ENCODE data around the gene SPIRE2.
"Not testable (repeated sequence)": the region's sequence is repeated elsewhere in the genome, so short reads cannot be mapped to it uniquely, and the experiment has no call there.

SPIRE2 gene

DNA sequence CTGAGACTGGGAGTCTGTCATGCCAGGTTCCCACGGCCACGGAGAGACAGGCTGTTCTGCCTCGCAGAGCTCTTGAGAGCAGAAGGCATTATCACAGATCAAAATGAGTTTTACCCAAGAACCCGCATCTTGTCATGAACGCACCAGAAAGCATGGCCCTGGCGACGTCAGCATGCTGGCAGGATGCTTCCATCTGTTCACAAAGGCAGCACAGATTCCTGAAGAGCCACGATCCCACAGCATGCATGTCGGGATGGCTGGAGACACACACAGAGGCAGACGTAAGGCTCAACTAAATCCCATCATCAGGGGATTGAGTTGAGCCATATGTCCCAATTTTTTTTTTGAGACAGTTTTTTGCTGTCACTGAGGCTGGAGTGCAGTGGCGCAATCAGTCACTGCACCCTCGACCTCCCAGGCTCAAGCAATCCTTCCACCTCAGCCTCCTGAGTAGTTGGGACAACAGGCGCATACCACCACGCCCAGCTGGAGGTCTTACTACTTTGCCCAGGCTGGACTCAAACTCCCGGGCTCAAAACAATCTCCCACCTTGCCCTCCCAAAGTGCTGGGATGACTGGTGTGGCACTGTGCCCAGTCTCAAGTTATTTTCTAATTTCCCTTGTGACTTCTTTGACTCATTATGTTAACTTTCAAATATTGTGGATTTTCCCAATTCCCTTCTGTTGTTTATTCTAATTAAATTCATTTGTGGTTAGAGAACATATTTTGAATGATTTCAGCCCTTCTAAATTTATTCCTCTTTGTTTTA lies 23.0 kb upstream of the SPIRE2 start:
- no peak for DNase-seq (ENCODE audit: low read depth, low spot score)
- no peak overlapping the region for H3K4me3 ChIP-seq (ENCODE audit: low read length)

DNA sequence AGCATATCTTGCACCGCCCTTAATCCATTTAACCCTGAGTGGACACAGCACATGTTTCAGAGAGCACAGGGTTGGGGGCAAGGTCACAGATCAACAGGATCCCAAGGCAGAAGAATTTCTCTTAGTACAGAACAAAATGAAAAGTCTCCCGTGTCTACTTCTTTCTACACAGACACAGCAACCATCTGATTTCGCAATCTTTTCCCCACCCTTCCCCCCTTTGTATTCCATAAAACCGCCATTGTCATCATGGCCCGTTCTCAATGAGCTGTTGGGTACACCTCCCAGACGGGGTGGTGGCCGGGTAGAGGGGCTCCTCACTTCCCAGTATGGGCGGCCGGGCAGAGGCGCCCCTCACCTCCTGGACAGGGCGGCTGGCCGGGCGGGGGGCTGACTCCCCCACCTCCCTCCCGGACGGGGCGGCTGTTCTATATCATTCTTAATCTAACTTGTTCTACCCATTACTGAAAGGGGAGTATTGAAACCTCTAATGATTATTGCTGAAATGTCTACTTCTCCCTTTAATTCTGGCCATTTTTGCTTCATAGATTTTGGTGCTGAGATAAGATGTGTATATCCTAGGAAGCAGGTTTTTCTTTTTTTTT lies 21.6 kb upstream of the SPIRE2 start:
- H3K4me3 ChIP-seq (ENCODE audit: low read length); DNase-seq (ENCODE audit: low read depth, low spot score): not testable (repeated sequence)

DNA sequence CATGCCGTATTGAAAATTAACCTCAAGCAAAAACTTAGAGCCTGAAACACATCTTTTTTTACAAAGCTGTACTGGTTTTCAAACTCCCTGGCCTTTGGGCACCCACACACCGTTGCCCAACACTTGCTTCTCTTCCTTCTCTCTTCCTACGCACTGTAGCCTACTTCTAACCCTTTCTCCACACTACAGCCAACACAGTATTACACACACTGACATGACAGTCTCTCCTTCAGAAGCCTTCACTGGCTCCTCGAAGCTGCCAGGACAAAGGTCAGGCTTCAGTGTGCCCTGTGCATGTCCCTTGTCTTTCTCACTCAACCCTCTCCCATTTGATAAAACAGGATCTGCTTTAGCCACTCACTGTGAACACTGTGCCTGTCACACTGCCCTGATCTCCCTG lies 19.8 kb upstream of the SPIRE2 start:
- no peak overlapping the region for H3K4me3 ChIP-seq (ENCODE audit: low read length)
- no peak for DNase-seq (ENCODE audit: low read depth, low spot score)

DNA sequence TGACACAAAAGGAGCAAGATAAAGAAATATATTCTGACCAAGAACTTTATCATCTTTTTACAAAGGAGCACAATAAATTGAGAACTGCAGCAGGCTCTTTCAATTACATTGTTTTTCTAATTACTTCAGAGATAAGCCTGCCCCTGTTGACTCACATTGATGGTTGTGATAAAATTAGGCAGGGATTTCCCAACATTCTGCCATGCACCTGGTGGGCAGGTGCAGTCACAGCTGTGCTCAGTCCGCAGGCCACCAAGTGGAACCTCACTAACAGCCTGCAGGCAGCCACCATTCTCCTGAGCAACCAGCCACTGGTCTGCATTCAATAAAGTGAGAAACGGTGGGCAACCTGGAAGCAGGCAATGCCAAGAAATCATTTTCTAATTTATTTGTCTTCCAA lies 17.0 kb upstream of the SPIRE2 start:
- no peak for DNase-seq (ENCODE audit: low read depth, low spot score)
- no peak overlapping the region for H3K4me3 ChIP-seq (ENCODE audit: low read length)

DNA sequence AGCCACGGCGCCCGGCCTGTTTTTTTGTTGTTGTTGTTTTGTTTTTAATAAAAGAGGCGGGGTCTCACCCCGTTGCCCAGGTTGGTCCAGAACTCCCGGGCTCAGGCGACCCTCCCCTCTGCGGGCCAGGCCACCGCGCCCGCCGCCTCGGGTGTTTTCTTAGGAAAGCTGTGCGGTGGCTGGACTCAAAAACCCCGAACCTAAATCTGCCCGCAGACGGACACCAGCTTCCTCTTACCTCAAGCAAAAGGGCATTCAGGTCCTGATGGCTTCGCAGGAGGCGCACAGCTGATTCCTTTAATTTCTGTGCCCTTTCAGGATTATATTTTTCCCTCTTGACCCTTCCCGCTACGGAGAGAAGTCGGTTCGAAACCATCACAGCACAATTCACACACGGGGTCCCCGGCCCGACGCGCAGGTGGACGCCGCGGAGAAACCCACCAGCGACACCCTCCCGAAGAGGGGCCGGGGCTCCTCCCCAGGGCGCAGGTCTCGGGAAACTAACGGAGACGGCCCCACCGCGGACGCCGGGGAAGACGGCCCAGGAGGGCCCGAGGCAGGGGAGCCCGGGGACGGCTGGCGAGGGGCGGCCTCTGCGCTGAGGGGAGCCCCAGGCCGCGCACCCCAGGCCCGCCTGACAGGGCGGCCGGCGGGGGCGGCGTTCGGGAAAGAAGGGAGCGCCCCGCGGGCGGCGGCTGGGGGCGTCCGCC lies 12.5 kb upstream of the SPIRE2 start:
- DNase-seq (ENCODE audit: low read depth, low spot score): no peak
- H3K4me3 ChIP-seq (ENCODE audit: low read length): peak overlapping the region; percentile 85

DNA sequence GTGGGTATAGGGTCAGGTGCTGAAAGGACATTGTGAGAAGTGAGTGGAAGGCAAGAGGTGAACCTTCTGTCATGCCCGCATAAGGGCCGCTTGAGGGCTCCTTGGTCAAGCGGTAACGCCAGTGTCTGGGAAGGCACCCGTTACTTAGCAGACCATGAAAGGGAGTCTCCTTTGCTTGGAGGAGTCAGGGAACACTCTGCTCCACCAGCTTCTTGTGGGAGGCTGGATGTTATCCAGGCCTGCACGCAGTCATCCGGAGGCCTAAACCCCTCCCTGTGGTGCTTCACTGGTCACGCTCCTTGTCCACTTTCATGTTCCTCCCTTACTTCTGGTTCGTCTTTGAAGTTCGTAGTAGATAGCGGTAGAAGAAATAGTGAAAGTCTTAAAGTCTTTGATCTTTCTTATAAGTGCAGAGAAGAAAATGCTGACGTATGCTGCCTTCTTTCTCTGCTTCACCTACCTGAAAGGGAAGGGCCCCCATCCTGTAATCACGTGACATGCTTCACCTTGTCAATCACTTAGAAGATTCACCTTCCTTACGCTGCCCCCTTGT lies 9.3 kb upstream of the SPIRE2 start:
- DNase-seq (ENCODE audit: low read depth, low spot score); H3K4me3 ChIP-seq (ENCODE audit: low read length): not testable (repeated sequence)

DNA sequence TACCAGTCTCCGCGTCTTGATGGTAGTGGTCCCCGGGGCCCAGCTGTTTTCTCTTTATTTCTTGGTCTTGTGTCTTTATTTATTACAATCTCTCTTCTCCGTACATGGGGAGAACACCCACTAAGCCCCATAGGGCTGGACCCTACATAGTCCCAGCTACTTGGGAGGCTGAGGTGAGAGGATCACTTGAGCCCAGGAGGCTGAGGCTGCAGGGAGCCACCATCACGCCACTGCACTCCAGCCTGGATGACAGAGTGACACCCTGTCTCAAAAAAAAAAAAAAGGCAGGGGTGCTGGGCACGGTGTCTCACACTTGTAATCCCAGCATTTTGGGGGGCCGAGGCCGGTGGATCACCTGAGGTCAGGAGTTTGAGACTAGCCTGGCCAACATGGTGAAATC lies 8.8 kb upstream of the SPIRE2 start:
- not testable (repeated sequence) for H3K4me3 ChIP-seq (ENCODE audit: low read length); DNase-seq (ENCODE audit: low read depth, low spot score)

DNA sequence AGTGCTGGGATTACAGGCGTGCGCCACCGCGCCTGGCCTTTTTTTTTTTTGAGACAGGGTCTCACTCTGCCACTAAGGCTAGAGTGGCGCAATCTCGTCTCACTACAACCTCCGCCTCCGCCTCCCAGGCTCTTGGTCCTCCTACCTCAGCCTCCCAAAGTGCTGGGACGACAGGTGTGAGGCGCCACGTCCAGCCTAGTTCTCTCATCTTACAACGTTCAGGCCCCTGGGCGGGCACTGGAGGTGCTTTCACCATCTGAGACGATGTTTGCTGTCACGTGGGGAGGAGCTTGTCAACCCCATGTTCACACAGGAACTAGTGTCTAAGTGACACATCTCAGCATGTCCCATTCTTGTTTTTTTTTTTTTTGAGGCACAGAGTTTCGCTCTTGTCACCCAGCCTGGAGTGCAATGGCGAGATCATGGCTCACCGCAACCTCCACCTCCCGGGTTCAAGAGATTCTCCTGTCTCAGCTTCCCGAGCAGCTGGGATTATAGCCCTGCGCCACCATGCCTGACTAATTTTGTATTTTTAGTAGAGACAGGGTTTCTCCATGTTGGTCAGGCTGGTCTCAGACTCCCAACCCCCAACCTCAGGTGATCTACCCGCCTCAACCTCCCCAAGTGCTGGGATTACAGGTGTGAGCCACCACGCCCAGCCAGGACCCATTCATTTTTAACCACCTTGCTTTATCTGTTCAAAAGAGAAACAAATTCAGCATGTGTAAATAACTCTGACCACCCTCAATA lies 6.7 kb upstream of the SPIRE2 start:
- no peak overlapping the region for H3K4me3 ChIP-seq (ENCODE audit: low read length)
- no peak for DNase-seq (ENCODE audit: low read depth, low spot score)

DNA sequence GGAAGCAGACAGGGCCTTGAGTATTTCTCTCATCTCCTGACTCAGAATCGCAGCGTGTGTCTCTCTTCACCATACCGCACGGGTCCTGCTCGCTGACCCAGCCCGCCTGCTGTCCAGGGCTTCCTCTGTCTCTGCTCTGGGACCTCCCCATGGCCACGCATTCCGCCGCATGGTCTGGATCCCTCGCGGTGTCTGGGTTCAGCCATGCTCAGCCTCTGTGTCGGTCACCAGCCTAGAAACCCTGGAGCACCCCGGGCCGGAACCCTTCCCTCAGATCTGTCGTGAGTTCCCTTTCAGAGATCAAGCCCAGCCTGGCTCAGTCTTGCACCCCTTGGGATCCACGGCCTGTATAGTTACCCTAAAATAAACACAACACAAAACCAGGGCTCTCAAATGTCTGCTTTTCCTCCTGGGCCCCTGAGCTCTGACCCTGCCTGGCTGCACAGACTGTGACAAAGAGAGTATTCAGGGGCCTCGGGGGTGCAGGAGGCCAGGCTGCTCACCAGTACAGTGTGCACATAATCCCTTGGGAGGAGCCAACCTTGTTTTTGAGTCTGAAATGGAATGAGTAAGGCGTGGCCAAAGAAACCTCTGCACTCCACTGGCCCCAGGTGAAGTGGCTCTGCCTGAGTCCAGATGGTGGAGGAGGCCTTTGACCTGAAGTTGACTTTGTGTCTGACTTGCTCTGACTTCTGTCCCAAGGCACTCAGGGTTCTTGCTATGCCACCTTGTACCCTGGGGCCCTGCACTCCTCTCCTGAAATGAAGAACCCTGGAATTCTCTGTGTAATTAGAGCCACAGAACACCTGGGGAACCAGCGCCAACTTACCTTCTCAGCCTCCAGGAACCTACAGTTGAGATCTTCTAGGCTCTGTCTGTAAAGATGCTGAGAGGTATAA lies 5.8 kb upstream of the SPIRE2 start:
- H3K4me3 ChIP-seq (ENCODE audit: low read length): no peak overlapping the region
- DNase-seq (ENCODE audit: low read depth, low spot score): no peak

DNA sequence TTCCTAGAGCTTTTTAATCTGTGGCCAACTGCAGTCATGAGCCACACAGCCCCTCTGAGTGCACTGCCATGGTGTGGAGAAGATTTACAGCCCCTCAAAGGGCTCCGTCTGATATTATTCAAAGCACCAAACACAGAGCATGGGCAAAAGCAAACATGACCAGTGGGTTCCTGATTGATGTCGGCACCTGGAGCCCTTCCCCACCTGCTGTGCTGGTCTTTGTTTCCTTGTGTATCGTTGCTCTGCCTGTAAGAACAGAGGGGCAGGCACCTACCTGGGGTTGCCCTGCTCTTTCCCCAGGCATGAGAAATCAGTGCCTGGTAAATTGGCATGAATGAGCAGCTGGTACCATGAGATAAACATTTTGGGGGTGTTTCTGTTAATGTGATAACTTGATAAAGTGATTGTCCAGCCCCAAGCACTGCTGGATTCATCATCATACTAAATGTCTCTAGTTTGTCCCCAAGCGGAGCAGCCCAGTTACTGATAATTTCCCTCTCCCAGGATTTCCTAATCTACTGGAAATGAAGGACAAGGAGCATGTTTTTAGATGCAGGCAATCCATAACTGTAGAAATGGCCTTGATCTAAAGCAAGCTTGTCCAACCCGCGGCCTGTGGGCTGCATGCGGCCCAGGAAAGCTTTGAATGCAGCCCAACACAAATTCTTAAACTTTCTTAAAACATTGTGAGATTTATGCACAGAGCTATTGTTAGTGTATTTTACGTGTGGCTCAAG lies 5.0 kb upstream of the SPIRE2 start:
- DNase-seq (ENCODE audit: low read depth, low spot score): no peak
- H3K4me3 ChIP-seq (ENCODE audit: low read length): no peak overlapping the region

DNA sequence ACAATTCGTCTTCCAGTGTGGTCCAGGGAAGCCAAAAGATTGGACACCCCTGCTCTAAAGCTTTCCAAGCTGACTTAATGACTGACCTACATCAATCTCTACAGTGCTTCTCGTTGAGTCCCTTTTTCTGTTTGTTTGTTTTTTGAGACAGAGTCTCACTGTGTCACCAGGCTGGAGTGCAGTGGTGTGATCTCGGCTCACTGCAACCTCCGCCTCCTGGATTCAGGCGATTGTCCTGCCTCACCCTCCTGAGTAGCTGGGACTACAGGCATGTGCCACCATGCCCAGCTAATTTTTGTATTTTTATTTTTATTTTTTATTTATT lies 4.5 kb upstream of the SPIRE2 start:
- H3K4me3 ChIP-seq (ENCODE audit: low read length); DNase-seq (ENCODE audit: low read depth, low spot score): not testable (repeated sequence)

DNA sequence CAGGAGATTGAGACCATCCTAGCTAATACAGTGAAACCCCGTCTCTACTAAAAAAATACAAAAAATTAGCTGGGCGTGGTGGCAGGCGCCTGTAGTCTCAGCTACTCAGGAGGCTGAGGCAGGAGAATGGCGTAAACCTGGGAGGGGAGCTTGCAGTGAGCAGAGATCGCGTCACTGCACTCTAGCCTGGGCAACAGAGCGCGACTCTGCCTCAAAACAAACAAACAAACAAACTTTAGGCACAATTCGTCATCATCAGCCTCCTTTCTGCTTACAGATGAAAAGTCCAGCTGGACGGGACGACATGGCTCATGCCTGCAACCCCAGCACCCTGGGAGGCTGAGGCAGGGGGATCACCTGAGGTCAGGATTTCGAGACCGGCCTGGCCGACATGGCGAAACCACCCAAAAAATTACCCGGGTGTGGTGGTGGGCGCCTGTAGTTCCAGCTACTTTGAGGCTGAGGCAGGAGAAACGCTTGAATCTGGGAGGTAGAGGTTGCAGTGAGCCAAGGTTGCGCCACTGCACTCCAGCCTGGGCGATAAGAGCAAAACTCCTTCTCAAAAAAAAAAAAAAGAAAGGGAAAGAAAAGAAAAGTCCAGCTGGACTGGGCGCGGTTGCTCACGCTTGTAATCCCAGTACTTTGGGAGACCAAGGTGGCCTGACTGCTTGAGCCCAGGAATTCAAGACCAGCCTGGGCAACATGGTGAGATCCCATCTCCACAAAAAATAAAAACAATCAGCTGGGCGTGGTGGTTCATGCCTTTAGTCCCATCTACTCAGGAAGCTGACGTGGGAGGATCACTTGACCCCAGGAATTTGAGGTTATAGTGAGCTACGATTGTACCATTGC lies 1.5 kb upstream of the SPIRE2 start:
- H3K4me3 ChIP-seq (ENCODE audit: low read length): no peak overlapping the region
- DNase-seq (ENCODE audit: low read depth, low spot score): no peak

DNA sequence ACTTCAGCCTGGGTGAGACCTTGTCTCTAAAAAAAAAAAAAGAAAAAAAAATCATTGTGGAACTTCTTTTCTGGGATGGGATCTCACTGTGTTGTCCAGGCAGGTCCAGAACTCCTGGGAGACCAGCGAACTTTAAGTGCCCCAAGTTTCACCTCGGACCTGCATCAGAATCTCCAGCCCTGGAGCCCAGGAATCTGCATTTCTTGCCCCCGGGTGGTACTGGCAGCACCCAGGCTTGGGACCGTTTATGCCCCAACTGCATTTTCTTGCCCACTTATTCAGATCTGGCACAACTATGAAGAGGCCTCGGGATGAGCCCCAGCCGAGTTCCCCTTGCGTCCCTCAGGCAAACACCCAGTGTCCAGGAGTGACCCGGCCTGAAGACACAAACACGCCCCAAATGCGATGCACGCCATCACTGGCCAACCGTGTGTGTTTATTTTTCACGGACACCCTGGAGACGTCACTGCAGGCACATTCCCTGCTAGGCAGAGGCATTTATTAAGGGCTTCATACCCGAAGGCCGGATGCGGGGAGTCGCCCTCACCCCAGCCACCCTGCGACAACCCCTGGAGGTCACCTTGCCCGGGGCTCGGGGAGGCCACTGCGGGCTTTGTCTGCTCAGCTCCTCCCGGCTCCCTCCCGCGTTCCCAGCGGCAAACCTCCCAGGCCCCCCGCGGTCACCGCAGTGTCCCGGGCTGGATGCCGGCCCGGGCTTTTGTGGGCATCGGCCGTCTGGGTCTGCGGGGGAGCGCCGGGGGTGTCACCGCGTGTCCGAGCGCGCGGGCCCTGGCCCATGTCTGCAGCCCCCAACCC lies 684 bp upstream of the SPIRE2 start:
- H3K4me3 ChIP-seq (ENCODE audit: low read length): peak overlapping the region; percentile 18; the same call in 1 of the 2 replicates
- no peak for DNase-seq (ENCODE audit: low read depth, low spot score)

DNA sequence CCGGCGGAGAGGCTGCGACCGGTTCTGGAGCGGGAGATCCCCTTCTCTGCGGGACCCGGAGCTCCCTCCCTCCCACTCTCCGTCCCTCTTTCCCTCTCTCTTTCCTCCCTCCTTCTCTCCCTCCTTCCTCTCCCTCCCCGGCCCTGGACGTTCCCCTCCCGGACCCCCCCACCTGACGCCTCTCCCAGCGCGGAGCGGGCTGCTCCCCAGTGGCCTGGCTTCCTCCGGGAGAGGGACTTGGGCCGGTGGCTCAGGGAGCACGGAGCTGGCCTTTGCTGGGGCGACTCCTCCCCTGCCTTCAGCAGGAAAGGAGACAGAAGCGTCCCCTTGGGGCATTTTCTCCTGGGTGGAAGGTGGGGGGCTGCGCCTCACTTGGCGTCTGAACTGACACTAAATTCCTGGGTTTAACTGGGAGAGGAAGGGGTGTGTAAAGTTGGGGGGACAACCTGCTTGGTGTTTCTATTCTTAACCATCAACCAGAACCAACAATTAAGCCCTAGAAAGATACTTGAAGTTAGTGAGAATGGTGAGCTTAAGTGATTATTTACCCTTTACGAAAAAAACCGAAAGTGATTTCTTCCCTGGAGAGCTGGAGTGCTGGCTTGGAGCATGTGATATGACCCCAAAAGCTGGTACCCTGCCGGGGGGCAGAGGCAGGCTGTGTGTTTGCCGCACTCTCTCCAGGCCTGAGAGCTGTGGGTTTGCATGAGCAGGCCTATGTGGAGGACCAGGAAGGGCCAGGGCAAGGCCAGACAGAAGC lies 775 bp downstream of the SPIRE2 start:
- DNase-seq (ENCODE audit: low read depth, low spot score): no peak
- no peak overlapping the region for H3K4me3 ChIP-seq (ENCODE audit: low read length)

DNA sequence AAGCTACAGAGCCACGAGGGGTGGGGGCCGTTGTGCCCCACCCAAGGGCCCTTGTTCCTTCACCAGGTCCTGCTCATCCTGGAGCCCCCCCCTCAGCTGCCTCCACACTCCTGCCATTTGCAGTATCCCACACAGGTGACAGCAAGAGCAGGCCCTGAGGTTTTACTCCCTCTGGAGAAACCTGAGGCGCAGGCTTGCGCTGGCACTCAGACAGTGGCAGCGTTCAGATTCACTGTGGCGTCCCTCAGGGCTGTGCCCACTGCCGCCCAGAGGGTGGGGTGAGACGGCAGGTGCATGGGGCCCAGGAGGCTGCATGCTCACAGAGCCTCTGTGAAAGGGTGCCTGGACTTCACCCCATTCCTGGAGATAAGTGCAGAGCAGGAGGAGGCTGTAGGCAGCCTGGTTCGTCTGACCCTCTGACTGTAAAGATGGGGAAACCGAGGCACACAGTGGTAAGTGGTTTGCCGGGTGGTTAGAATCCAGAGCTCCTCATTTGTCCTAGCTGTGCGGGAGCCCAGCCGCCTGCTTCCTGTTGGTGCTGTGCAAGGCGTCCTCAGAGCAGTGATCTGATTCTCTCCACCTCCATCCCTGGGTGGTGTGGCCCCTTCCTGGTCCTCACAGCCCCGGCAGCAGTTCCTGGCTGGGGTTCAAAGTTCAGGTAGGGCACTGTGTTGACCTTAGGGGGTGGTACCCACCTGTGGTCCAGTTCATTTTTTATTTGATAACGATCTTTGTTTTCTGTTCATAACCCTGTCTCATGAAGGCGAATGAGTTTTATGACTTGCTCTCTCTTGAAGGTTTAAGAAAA lies 1.6 kb downstream of the SPIRE2 start:
- DNase-seq (ENCODE audit: low read depth, low spot score): no peak
- H3K4me3 ChIP-seq (ENCODE audit: low read length): no peak overlapping the region

Data from Jurkat, Clone E6-1 (cell line).